HTR-8/SVneo (cell line): ENCODE results near the gene MAGEA9B.
A peak's percentile ranks its signal among the peaks of the same experiment; 100 is the strongest.
"Not testable (repeated sequence)": the region's sequence is repeated elsewhere in the genome, so short reads cannot be mapped to it uniquely, and the experiment has no call there.

Experiments
- DNase-seq: peaks from one replicate; pipeline ENCODE4 v3.0.0; 2011; ENCODE audit warnings: low spot score, mixed read lengths; ENCODE audit not compliant: insufficient read length
- FAIRE-seq: peaks from 2 replicates; lab custom pipeline; 2011; peaks lifted over from hg19 to GRCh38; lab: Jason Lieb, UNC

MAGEA9B gene

GRCh38 chrX:149540131-149540620, 47.1 kb downstream of the MAGEA9B start:
- FAIRE-seq (no peak), DNase-seq (peak; percentile 20)

- peak; percentile 38 for DNase-seq
- no peak for FAIRE-seq
Measured at GRCh38 chrX:149539283-149540130, 47.8 kb downstream of the MAGEA9B start.

GRCh38 chrX:149537474-149537873, 49.8 kb downstream of the MAGEA9B start:
- FAIRE-seq, DNase-seq: not testable (repeated sequence)

- not testable (repeated sequence) for FAIRE-seq
Measured at GRCh38 chrX:149534926-149535602, 52.2 kb downstream of the MAGEA9B start.

GRCh38 chrX:149533999-149534398, 53.3 kb downstream of the MAGEA9B start:
- FAIRE-seq, DNase-seq: not testable (repeated sequence)

More at GRCh38 chrX:149534926-149535602, 52.2 kb downstream of the MAGEA9B start:
- DNase-seq = not testable (repeated sequence)

GRCh38 chrX:149532868-149533267, 54.4 kb downstream of the MAGEA9B start:
- DNase-seq, FAIRE-seq: not testable (repeated sequence)
